GM08714 (cell line): Measurements from ENCODE around the gene TMEM258.

Source experiments
- H3K4me3 ChIP-seq: fragments of 200-500 bp; sonication (Bioruptor generic); 2 replicates; pipeline ENCODE4 v1.5.1; 2014; ENCODE audit warnings: mild to moderate bottlenecking, low read length, inconsistent platforms
- ZNF274 ChIP-seq: IDR thresholded peaks from 2 replicates; pipeline ENCODE4 v1.6.1; 2012; ENCODE audit warnings: mild to moderate bottlenecking, low read depth, low read length

The TMEM258 gene

DNA sequence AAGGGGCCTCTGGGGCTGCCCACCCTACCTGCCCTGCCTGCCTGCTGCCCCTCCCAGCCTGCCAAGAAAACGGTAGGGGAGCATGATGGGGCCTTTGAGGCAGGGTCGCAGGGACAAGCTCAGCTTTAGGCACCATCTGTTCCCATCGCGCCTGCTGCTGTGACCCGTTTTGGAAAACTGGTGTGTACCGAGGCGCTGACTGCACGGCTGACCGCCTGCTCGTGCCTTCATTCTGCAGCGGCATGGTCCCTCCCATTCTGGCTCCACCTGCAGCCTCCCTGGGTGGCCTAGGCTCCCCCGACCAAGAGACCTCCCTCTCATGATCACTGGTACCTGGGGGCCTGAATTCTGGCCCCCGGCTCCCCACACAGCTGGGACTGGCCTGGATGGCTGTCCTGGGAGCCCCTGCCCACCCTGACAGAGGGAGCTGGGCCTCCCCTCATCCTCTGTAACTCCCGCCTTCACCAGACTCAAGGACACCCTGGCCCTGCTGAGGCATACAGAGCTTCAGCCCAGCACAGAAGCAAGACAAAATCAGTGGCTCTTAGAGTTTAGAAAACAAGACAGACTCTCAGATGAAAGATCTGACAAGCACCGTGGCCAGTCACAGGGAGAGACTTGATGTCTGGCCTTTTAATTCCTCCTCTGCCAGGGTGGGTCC is 46.5 kb downstream of the TMEM258 start:
- TF ChIP-seq ZNF274 = no peak
- no peak overlapping the region for H3K4me3 ChIP-seq

DNA sequence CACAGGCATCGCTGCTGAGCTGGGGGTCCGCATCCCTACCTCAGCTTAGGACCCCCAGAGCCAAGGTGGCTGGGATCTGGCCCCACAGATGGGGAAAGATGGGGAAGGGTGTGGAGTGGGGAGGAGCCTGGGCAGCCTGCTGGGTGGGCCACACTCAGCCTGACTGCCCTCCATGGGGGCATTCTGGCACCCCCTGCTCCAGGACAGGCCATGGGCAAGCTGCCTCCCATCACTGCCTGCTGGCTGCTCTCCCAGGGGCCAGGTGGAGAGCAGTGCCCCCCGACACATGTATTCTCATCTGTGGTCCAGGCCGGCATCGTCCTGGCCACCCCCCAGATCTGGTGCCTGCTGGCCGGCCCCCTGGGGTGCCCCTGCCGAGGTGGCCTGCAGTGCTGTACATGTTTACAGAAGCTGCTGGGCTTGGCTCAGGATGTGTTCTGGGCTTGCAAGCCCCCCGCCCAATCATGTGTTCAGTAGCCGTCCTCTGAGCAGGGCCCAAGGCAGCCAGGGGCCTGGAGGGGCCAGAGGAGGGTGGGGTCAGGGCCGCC is 47.7 kb downstream of the TMEM258 start:
- no peak overlapping the region for H3K4me3 ChIP-seq
- TF ChIP-seq ZNF274 = no peak

DNA sequence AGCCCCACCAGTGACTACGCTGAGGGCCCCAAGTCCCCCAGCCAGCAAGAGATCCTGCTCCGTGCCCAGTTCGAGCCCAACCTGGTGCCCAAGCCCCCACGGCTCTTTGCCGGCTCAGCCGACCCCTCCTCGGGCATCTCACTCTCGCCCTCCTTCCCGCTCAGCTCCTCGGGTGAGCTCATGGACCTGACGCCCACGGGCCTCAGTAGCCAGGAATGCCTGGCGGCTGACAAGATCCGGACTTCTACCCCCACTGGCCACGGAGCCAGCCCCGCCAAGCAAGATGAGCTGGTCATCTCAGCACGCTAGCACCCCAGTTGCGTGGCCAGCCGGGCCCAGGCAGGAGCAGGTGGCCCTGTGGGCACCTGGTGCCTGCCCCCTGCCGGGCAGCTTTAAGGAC is 48.2 kb downstream of the TMEM258 start:
- no peak for TF ChIP-seq ZNF274
- H3K4me3 ChIP-seq = no peak overlapping the region

DNA sequence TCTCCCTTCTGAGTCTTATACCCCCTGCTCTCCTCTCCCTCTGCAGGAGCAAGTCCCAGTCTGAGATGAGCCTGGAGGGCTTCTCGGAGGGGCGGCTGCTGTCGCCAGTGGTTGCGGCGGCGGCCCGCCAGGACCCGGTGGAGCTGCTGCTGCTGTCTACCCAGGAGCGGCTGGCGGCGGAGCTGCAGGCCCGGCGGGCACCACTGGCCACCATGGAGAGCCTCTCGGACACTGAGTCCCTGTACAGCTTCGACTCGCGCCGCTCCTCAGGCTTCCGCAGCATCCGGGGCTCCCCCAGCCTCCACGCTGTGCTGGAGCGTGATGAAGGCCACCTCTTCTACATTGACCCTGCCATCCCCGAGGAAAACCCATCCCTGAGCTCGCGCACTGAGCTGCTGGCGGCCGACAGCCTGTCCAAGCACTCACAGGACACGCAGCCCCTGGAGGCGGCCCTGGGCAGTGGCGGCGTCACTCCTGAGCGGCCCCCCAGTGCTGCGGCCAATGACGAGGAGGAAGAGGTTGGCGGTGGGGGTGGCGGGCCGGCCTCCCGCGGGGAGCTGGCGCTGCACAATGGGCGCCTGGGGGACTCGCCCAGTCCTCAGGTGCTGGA is 48.8 kb downstream of the TMEM258 start:
- no peak overlapping the region for H3K4me3 ChIP-seq
- no peak for TF ChIP-seq ZNF274

DNA sequence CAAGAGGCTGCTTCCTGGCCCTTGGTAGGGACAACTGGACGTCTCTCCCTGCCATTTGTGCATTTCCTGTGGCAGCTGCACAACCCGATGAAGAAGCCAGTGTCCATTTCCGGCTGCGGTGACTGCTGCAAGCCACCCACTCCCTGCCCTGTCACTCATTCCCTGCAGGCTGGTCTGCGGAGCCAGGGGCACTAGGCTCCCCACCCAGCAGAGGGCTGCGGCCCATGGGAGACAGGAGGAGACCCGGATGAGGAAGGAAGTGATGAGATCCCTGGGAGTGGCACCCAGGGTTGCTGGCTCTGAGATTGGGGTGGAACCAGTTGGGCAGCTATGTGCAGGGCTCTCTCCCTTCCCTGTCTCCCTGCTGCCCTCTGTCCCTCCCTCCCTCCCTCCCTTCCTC is 50.0 kb downstream of the TMEM258 start:
- H3K4me3 ChIP-seq = no peak overlapping the region
- no peak for TF ChIP-seq ZNF274

DNA sequence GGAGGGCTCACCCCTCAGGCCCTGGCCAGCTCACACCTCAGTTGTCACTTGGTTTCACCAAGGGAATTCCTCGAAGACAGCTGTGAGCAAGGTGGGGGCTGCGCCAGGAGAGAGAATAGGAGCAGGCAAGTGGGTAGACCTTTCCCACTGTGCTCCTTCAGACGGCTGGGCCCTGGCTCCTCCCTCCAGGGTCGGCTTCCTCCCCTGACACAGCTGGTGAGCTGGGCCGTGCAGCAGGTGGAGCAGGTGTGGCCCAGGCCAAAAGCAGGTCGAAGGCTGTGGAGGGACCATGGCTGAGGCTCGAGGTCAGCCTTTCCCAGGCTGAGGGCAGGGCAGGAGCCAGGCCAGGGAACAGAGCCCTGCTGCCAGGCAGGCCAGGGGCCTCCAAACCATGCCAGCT is 52.4 kb downstream of the TMEM258 start:
- H3K4me3 ChIP-seq = no peak overlapping the region
- TF ChIP-seq ZNF274 = no peak

DNA sequence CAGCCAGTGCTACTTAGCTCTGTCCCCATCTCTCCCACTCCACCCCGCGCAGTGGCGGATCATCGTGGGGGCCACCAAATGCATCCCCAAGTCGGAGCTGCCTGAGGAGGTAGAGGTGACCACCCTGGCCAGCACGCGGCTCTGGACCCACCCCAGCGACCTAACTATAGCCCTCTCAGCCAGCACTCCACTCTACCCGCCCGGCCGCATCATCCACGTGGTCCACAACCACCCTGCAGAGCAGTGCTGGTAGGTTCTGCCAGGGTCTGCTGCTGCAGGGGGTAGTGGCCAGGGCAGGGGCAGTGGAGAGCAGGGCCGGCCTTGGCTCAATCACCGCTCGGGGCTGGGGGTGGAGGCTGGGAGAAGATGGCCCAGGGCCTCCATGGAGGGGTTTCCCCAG is 53.0 kb downstream of the TMEM258 start:
- TF ChIP-seq ZNF274 = no peak
- no peak overlapping the region for H3K4me3 ChIP-seq
